HepG2 (cell line): ENCODE data around the gene PCGF2. TPM values are rescaled to one million over a fixed set of nuclear protein-coding genes. Genes with fewer than 3 reads are reported as not detected.

ENCODE experiments used
- ARID2 ChIP-seq: sonication (generic); formaldehyde crosslinking; IDR thresholded peaks from 2 replicates; pipeline ENCODE4 v1.8.1; 2022; ENCODE audit warnings: mild to moderate bottlenecking, missing genetic modification reagents, borderline replicate concordance
- DNMT3B ChIP-seq: conservative IDR thresholded peaks from 2 replicates; pipeline ENCODE4 v1.6.1; 2016; ENCODE audit warnings: missing biosample characterization, control low read depth
- GATAD2A ChIP-seq: IDR thresholded peaks from 2 replicates; pipeline ENCODE4 v1.6.1; 2016
- GLI4 ChIP-seq: sonication (generic); formaldehyde crosslinking; IDR thresholded peaks from 2 replicates; pipeline ENCODE4 v1.5.1; 2020; ENCODE audit warnings: missing genetic modification reagents, mild to moderate bottlenecking, moderate library complexity, borderline replicate concordance
- HES4 ChIP-seq: sonication (generic); formaldehyde crosslinking; IDR thresholded peaks from 2 replicates; pipeline ENCODE4 v1.9.0; 2021; ENCODE audit warnings: mild to moderate bottlenecking, missing genetic modification reagents, borderline replicate concordance
- KDM1A ChIP-seq: IDR thresholded peaks from 2 replicates; pipeline ENCODE4 v1.6.1; 2016; ENCODE audit warnings: missing compliant biosample characterization
- KLF12 ChIP-seq: sonication (generic); formaldehyde crosslinking; IDR thresholded peaks from 2 replicates; pipeline ENCODE4 v1.4.0; 2020; ENCODE audit warnings: missing genetic modification reagents, borderline replicate concordance
- MBD4 ChIP-seq: IDR thresholded peaks from 2 replicates; pipeline ENCODE4 v1.6.1; 2012; ENCODE audit warnings: low read length, inconsistent platforms, borderline replicate concordance
- NBN ChIP-seq: fragments of 450-650 bp; conservative IDR thresholded peaks from 2 replicates; pipeline ENCODE4 v1.6.1; 2017
- NFIB ChIP-seq: sonication (generic); formaldehyde crosslinking; IDR thresholded peaks from 2 replicates; pipeline ENCODE4 v1.9.0; 2021; ENCODE audit warnings: missing genetic modification reagents, mild to moderate bottlenecking, borderline replicate concordance
- NR3C1 ChIP-seq: sonication (generic); formaldehyde crosslinking; IDR thresholded peaks from 2 replicates; pipeline ENCODE4 v1.4.0; 2020; ENCODE audit warnings: missing genetic modification reagents
- PAF1 ChIP-seq: IDR thresholded peaks from 2 replicates; pipeline ENCODE4 v1.6.1; 2016; ENCODE audit warnings: missing genetic modification reagents, missing compliant biosample characterization
- PBX2 ChIP-seq: IDR thresholded peaks from 2 replicates; pipeline ENCODE4 v1.6.1; 2016; ENCODE audit warnings: control low read depth
- POLR2A ChIP-seq, 2 experiments: IDR thresholded peaks; 2 replicates each; pipeline ENCODE4 v1.6.1; 2011; ENCODE audit warnings: low read depth in 2 of 2, low read length in 2 of 2, mild to moderate bottlenecking in 1 of 2, moderate library complexity in 1 of 2; ENCODE audit not compliant: insufficient read depth in 1 of 2
- SUZ12 ChIP-seq: fragments of 150-350 bp; IDR thresholded peaks from 2 replicates; pipeline ENCODE4 v1.6.1; 2014; ENCODE audit warnings: low read depth, low read length
- TGIF2 ChIP-seq: IDR thresholded peaks from 2 replicates; pipeline ENCODE4 v1.6.1; 2016; ENCODE audit warnings: control low read depth, missing compliant biosample characterization
- TRIM24 ChIP-seq: sonication (generic); formaldehyde crosslinking; IDR thresholded peaks from 2 replicates; pipeline ENCODE4 v1.8.0; 2022; ENCODE audit warnings: mild to moderate bottlenecking, missing genetic modification reagents
- ZC3H4 ChIP-seq: sonication (generic); formaldehyde crosslinking; IDR thresholded peaks from 2 replicates; pipeline ENCODE4 v1.4.0; 2020; ENCODE audit warnings: missing genetic modification reagents, borderline replicate concordance
- ZNF329 ChIP-seq: sonication (generic); formaldehyde crosslinking; IDR thresholded peaks from 2 replicates; pipeline ENCODE4 v1.9.0; 2021; ENCODE audit warnings: low read depth, mild to moderate bottlenecking, missing genetic modification reagents
- ZNF441 ChIP-seq: sonication (generic); formaldehyde crosslinking; IDR thresholded peaks from 2 replicates; pipeline ENCODE4 v1.7.0; 2021; ENCODE audit warnings: missing genetic modification reagents, borderline replicate concordance
- ZNF496 ChIP-seq: sonication (generic); formaldehyde crosslinking; IDR thresholded peaks from 2 replicates; pipeline ENCODE4 v1.8.1; 2023; ENCODE audit warnings: mild to moderate bottlenecking, moderate library complexity, missing genetic modification reagents; ENCODE audit not compliant: insufficient replicate concordance
- ZNF589 ChIP-seq: sonication (generic); formaldehyde crosslinking; conservative IDR thresholded peaks from 2 replicates; pipeline ENCODE4 v1.8.0; 2022; ENCODE audit warnings: mild to moderate bottlenecking, moderate library complexity, missing genetic modification reagents
- ZNF674 ChIP-seq: sonication (generic); formaldehyde crosslinking; IDR thresholded peaks from 2 replicates; pipeline ENCODE4 v1.5.0; 2020; ENCODE audit warnings: low read depth, mild to moderate bottlenecking, missing genetic modification reagents
- ZNF768 ChIP-seq: sonication (generic); formaldehyde crosslinking; IDR thresholded peaks from 2 replicates; pipeline ENCODE4 v1.4.0; 2020; ENCODE audit warnings: missing genetic modification reagents
- polyA plus RNA-seq, 8 experiments: library from polyadenylated mRNA; depleted of rRNA in 3 of 8; stranded (reverse) in 7 of 8; unstranded in 1 of 8; fragments of >200 nt; fragmentation: Illumina TruSeq in 4 of 8; extraction: Trizol in 4 of 8; gene quantifications; 2 replicates each; pipeline versions ENCODE4 v1.2.1 to v1.2.3, GENCODE V29; 2011 to 2016; ENCODE audit warnings: low read depth in 4 of 8, missing spikeins in 1 of 8, mixed read lengths in 1 of 8; ENCODE audit not compliant: insufficient read depth in 1 of 8
- total RNA-seq, 5 experiments: library from RNA; depleted of rRNA; stranded (reverse); fragments of >200 nt; fragmentation: Illumina TruSeq; extraction: Trizol; gene quantifications; 2 replicates each; pipeline ENCODE4 v1.2.3, GENCODE V29; 2016; ENCODE audit warnings: low read depth in 1 of 5
- TF ChIP-seq, protein P1 (sequence below): sonication (generic); formaldehyde crosslinking; IDR thresholded peaks from 2 replicates; pipeline ENCODE4 v1.8.0; 2022; ENCODE audit warnings: mild to moderate bottlenecking, missing genetic modification reagents; ENCODE audit not compliant: insufficient replicate concordance
- TF ChIP-seq, protein P2 (sequence below): IDR thresholded peaks from 2 replicates; pipeline ENCODE4 v1.4.0; 2020; ENCODE audit warnings: mild to moderate bottlenecking, missing genetic modification reagents

The PCGF2 gene
- total and polyA plus RNA-seq, 2 of the 13 experiments (the other 11 are each of a cell fraction or from before 2014, with no cell fraction given) = 11.6 to 29.4 TPM

DNA sequence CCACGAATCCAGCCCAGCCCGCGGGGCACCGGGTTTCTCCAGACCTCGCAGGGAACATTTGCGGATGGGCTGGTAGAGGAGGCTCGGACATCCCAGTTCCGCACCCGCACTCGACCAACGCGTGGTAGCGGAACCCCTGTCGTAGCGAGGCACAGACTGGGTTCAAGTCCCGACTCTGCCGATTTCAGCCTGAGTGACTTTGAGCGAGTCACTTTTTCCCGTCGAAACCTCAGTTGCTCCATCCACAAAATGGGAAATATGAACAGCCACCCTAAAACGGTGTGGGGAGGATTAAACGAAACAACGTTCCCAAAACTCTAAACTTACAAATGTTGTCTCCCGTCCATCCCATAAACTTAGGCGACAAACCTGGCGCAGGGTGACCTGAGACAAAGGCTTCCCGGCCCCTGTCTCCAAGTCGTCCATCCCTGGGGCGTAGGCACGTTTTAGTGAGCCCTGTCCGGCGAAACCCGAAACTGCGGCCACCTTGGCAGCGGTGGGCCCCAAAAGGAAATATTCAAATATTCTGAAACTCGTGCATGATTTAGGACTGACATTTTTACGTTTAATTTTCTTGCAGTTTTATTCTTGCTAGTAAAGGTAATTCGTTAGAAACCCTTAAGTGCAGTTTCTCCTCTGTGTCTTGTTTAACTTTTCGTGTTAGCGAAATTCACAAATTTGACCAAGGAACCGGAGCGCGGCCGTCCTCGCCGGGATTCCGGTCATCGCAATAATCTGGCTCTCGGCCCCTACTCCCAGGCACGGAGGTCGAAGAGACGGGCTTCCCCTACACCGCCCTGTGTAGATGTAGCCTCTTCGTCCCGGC lies 45.0 kb downstream of the PCGF2 start (continued):
- peak; percentile 75; the same call in 1 of the 2 replicates for TF ChIP-seq MBD4
- TF ChIP-seq ZNF441 (CRISPR knock-in tag) = no peak
- TF ChIP-seq ZNF589 (CRISPR knock-in tag) = peak; percentile 2; the same call in 1 of the 2 replicates
- TF ChIP-seq NR3C1 = no peak
- no peak for TF ChIP-seq NBN
- TF ChIP-seq TRIM24 (CRISPR knock-in tag) = no peak
- no peak for TF ChIP-seq NFIB
- TF ChIP-seq ZNF329 (CRISPR knock-in tag) = no peak
- peak; percentile 99 for TF ChIP-seq ZC3H4 (CRISPR knock-in tag)
- TF ChIP-seq HES4 (CRISPR knock-in tag) = 0 out of 2 replicates have a peak, but pooled peaks have one; percentile 10
- TF ChIP-seq DNMT3B (CRISPR knock-in tag) = peak; percentile 2; the same call in 1 of the 2 replicates
- TF ChIP-seq ZNF674 (CRISPR knock-in tag) = peak; percentile 69; the same call in 1 of the 2 replicates
- TF ChIP-seq KDM1A = 0 out of 2 replicates have a peak, but pooled peaks have one; percentile 39
- 0 out of 2 replicates have a peak, but pooled peaks have one; percentile 31 for TF ChIP-seq PAF1 (CRISPR knock-in tag)
- no peak for TF ChIP-seq SUZ12
- TF ChIP-seq GLI4 (CRISPR knock-in tag) = no peak
- TF ChIP-seq ZNF768 (CRISPR knock-in tag) = peak; percentile 64; the same call in 1 of the 2 replicates
- TF ChIP-seq PBX2 = no peak
- no peak for TF ChIP-seq ZNF496 (CRISPR knock-in tag)
- TF ChIP-seq, protein P1, sequence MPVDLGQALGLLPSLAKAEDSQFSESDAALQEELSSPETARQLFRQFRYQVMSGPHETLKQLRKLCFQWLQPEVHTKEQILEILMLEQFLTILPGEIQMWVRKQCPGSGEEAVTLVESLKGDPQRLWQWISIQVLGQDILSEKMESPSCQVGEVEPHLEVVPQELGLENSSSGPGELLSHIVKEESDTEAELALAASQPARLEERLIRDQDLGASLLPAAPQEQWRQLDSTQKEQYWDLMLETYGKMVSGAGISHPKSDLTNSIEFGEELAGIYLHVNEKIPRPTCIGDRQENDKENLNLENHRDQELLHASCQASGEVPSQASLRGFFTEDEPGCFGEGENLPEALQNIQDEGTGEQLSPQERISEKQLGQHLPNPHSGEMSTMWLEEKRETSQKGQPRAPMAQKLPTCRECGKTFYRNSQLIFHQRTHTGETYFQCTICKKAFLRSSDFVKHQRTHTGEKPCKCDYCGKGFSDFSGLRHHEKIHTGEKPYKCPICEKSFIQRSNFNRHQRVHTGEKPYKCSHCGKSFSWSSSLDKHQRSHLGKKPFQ (CRISPR knock-in tag) = no peak
- TF ChIP-seq TGIF2 (CRISPR knock-in tag) = no peak
- TF ChIP-seq, protein P2, sequence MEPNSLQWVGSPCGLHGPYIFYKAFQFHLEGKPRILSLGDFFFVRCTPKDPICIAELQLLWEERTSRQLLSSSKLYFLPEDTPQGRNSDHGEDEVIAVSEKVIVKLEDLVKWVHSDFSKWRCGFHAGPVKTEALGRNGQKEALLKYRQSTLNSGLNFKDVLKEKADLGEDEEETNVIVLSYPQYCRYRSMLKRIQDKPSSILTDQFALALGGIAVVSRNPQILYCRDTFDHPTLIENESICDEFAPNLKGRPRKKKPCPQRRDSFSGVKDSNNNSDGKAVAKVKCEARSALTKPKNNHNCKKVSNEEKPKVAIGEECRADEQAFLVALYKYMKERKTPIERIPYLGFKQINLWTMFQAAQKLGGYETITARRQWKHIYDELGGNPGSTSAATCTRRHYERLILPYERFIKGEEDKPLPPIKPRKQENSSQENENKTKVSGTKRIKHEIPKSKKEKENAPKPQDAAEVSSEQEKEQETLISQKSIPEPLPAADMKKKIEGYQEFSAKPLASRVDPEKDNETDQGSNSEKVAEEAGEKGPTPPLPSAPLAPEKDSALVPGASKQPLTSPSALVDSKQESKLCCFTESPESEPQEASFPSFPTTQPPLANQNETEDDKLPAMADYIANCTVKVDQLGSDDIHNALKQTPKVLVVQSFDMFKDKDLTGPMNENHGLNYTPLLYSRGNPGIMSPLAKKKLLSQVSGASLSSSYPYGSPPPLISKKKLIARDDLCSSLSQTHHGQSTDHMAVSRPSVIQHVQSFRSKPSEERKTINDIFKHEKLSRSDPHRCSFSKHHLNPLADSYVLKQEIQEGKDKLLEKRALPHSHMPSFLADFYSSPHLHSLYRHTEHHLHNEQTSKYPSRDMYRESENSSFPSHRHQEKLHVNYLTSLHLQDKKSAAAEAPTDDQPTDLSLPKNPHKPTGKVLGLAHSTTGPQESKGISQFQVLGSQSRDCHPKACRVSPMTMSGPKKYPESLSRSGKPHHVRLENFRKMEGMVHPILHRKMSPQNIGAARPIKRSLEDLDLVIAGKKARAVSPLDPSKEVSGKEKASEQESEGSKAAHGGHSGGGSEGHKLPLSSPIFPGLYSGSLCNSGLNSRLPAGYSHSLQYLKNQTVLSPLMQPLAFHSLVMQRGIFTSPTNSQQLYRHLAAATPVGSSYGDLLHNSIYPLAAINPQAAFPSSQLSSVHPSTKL (CRISPR knock-in tag) = no peak
- no peak for TF ChIP-seq ARID2
- peak in 1 of 2 experiments; percentile 17; a peak in 3 of 4 replicates for TF ChIP-seq POLR2A (IDR thresholded peaks at IDR 0.05; ENCODE audit: insufficient read depth in 1 of 2, low read depth in 2 of 2, low read length in 2 of 2)
- no peak for TF ChIP-seq GATAD2A (CRISPR knock-in tag)
- no peak for TF ChIP-seq KLF12
